ENCODE measurements around the gene TBC1D32.
A peak's percentile ranks its signal among the peaks of the same experiment; 100 is the strongest.
"Not testable (repeated sequence)": the region's sequence is repeated elsewhere in the genome, so short reads cannot be mapped to it uniquely, and the experiment has no call there.

The TBC1D32 gene

DNA sequence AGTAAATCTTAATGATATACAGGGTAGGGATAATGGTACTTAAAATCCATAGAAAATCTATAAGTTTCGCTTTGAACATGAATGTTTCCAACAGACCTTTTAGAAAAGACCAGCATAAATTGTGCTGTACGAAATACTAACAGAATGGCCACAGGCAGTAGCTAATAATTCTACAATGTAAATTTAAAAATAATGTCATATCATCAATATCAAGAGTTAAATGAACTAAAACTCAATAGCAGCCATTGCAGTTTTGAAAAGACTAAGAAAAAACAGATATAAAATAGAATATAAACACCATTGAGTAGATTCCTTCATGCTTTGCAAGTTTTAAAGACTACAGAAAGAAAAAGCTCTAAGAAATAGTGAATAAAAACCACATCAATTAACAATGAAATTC, 14.7 kb downstream of the TBC1D32 start:
- no peak for FAIRE-seq

DNA sequence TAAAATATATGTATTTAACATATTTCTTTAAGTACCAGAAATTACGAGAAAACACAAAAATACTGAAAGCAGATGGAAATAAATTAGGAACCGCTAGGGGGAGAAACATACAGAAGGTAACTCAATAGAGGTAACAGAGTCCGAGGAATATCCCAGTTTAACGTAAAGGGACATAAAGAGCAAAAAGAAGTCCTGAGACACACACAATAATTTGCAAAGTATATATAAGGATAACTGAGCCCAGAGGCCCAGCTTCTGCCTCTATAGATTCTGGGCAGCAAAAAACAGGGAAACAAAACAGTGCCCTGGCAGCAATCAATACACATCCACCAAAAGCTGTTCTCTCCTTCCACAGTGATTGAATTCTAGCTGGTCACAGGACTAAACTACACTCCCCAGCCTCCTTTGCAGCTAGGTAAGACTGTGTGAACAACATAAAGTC, 15.1 kb downstream of the TBC1D32 start:
- no peak for FAIRE-seq

- no peak for FAIRE-seq
Observed at GRCh38 chr6:121314381-121315112, 19.7 kb downstream of the TBC1D32 start.

DNA sequence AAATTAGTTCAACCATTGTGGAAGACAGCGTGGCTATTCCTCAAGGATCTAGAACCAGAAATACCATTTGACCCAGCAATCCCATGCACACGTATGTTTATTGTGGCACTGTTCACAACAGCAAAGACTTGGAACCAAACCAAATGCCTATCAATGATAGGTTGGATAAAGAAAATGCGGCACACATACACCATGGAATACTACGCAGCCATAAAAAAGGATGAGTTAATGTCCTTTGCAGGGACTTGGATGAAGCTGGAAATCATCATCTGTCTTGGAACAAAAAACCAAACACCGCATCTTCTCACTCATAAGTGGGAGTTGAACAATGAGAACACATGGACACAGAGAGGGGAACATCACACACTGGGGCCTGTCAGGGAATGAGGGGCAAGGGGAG, 22.5 kb downstream of the TBC1D32 start:
- FAIRE-seq, result not testable (repeated sequence)

GRCh38 chr6:121310495-121310894, 23.8 kb downstream of the TBC1D32 start:
- no peak for FAIRE-seq

GRCh38 chr6:121309768-121310469, 24.4 kb downstream of the TBC1D32 start:
- no peak for FAIRE-seq

GRCh38 chr6:121305957-121306607, 28.2 kb downstream of the TBC1D32 start:
- FAIRE-seq, result peak; percentile 18

- FAIRE-seq, result no peak
Observed at GRCh38 chr6:121302882-121303281, 31.4 kb downstream of the TBC1D32 start.

- not testable (repeated sequence) for FAIRE-seq
Observed at GRCh38 chr6:121301156-121301555, 33.1 kb downstream of the TBC1D32 start.

- FAIRE-seq, result no peak
Observed at GRCh38 chr6:121297694-121298093, 36.6 kb downstream of the TBC1D32 start.

GRCh38 chr6:121285041-121285440, 49.2 kb downstream of the TBC1D32 start:
- no peak for FAIRE-seq

DNA sequence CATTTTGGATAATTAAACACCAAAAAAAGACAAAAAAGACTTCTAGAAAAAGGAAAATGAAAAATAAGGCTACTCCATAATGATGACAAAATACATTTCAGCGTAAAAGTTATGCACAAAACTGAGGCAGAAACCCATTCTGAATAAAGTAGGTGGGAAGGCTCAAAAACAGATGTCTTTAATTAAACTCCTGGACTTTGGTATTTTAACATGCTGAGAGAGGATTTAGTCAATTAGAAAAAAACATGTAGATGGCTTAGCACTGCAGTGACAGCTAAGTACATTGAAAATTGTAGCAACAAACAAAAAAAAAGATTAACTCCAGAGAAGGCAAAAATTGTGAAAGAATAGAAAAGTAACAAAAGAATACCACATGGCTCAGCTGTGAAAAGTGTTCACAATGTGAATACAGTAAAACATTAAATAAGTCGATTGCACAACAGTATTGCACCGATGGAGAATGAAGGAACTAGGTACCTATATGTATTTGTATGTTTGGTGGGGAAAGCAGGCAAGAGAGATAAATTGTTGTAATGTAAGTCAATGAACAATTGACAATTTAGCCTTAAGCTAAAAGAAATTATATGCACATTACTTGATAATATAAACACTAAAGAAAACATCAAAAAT, 59.5 kb downstream of the TBC1D32 start:
- FAIRE-seq, result no peak

DNA sequence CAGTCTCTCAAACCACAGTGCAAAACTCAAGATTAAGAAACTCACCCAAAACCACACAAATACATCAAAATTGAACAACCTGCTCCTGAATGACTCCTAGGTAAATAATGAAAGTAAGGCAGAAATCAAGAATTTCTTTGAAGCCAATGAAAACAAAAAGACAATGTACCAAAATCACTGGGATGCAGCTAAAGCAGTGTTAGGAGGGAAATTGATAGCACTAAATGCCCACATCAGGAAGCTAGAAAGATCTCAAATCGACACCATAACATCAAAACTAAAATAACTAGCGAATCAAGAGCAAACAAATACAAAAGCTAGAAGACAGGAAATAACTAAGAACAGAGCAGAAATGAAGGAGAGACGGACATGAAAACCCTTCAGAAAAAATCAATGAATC, 70.5 kb downstream of the TBC1D32 start:
- FAIRE-seq, result no peak

DNA sequence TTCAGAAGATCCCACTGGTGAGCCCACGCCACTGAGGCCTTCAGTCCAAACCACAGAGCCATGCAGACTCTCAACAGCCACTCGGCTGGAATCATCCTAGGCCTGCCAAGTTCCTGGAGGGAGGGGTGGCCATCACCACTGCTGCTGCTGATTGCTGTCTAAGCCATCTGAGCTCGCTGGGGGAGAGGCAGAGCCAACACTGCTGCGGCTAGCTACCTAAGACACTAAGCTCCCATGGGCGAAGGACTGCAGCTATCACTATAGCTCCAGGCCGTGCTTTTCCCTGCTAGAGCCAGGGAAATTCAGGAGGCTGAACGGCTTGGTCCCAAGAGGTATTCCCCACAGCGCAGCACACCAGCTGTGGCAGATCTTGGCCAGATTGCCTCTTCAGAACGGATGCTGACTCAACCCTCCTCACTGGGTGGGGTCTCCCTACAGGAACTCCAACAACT, 73.6 kb downstream of the TBC1D32 start:
- no peak for FAIRE-seq

DNA sequence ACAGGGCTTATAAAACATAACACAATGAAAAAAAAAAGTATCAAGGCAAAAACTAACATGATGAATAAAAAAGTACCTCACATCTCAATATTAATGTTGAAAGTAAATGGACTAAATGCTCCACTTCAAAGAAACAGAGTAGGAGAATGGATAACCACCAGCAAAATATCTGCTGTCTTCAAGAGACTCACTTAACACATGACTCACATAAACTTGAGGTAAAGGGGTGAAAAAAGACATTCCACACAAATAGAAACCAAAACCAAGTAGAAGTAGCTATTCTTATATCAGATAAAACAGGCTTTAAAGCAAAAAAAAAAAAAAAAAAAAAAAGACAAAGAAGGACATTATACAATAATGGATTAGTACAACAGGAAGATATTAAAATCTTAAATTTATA, 86.9 kb downstream of the TBC1D32 start:
- peak; percentile 47 for FAIRE-seq

DNA sequence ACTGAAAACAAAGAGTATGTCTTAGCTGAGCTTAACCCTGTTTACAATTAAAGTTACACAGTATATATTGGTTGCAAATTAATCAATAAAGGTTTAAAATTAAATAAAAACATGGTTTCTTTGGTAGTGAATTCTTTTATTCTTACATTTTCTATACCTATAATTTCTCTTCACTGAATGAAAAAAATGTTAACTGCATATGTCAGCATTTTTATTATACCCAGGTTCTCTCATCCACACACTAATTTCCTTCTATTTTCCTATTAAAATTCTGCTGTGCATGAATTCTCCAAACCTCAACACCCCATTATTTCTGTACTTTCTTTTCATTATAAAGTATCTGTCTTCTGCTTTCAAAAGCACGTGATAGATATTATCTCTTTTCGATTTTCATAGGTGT, 91.9 kb downstream of the TBC1D32 start:
- no peak for FAIRE-seq

GRCh38 chr6:121237859-121238258, 96.4 kb downstream of the TBC1D32 start:
- FAIRE-seq, result no peak

DNA sequence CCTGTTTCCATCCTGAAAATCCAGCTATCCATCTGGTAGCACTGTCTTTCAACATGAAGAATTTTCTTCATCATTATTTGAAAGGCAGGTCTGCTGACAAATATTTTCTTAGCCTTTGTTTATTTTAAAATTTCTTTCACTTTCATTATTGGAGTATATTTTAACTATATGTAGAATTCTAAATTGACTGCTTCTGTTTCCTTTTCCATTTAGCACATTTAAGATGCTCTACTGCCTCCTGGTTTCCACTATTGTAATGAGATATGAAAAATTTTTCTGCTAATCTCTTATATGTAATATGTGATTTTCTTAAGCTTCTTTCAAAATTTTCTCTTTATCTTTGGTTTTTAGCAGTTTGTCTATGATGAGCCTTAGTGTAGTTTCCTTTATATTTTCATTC, 97.3 kb downstream of the TBC1D32 start:
- FAIRE-seq, result no peak

- no peak for FAIRE-seq
Observed at GRCh38 chr6:121235386-121235785, 98.9 kb downstream of the TBC1D32 start.

DNA sequence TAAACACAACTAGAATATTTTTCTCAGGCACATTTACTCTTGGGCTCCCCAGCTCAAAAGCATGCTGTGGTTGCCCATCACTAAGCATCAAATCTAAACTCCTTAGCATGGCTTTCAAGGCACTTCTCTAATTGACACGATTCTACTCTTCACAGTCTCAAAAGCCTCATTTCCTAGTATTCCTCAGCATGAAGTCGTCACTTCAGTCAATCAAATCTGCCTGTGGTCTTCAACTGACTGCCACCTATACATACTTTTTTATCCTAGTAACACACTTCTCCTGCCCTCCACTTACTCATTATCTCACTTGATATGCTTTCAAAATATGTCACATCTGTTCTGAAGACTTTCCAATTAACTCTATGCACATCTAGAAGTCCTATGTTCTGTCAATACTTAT, 110.3 kb downstream of the TBC1D32 start:
- FAIRE-seq, result no peak

DNA sequence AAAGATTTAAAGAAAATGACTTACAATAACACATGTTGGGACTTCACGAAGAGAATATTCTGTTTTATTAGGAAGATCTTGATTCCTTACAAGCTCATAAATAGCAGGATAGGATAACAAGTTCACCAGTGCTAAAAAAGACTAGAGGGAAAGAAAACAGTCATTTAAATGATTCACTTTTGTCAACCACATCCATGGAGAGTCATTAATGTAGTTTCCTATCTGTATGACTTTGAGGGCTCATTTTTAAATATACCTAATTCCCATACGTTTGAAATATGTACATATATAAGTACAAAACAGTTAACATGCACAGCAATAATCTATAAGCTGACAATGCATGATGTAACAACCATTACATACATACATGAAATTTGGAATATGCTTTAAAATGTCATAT, 111.1 kb downstream of the TBC1D32 start:
- FAIRE-seq, result no peak

GRCh38 chr6:121222656-121223055, 111.6 kb downstream of the TBC1D32 start:
- FAIRE-seq, result no peak

- no peak for FAIRE-seq
Observed at GRCh38 chr6:121216928-121217327, 117.4 kb downstream of the TBC1D32 start.

Data from colon (tissue), 2 donors.